Measurements from ENCODE around the gene RPL36. TPM values are rescaled to one million over a fixed set of nuclear protein-coding genes. Genes with fewer than 3 reads are reported as not detected.
"Not testable (repeated sequence)": the region's sequence is repeated elsewhere in the genome, so short reads cannot be mapped to it uniquely, and the experiment has no call there.

RPL36 gene
- total RNA-seq, 1 donor from 2014 or later, result 1,000 TPM

- peak overlapping the region; percentile 82 for H3K4me3 Mint-ChIP-seq
- no peaks in the 10 kb centered on the region for H3K9me3 Mint-ChIP-seq
- H3K36me3 Mint-ChIP-seq (ENCODE audit: low read depth), result peaks cover 12% of the 10 kb centered on the region
- H3K27me3 Mint-ChIP-seq (ENCODE audit: insufficient read depth), result peaks cover 3% of the 10 kb centered on the region
- intact Hi-C loops (cut with micrococcal nuclease), result loop anchor here (1.0 to 2.0 kb wide), 2 partner anchors 217 to 686 kb away; partner anchors contain the start of genes ALKBH7 and VMAC
- H3K4me1 Mint-ChIP-seq (ENCODE audit: low read depth), result peaks cover 6% of the 10 kb centered on the region
- DNase-seq (ENCODE audit: low spot score), result peak; percentile 98
- H3K27ac Mint-ChIP-seq, result peak overlapping the region; percentile 89
Observed at GRCh38 chr19:5686647-5687359, 3.3 kb upstream of the RPL36 start.

GRCh38 chr19:5687360-5688198 is 2.5 kb upstream of the RPL36 start:
- Mint-ChIP-seq H3K9me3 (no peaks in the 10 kb centered on the region), H3K27me3 (ENCODE audit: insufficient read depth) (no peaks in the 10 kb centered on the region), H3K4me1 (ENCODE audit: low read depth) (peaks cover 9% of the 10 kb centered on the region), H3K36me3 (ENCODE audit: low read depth) (peaks cover 19% of the 10 kb centered on the region), H3K27ac (no peak overlapping the region), H3K4me3 (peak overlapping the region; percentile 82)
- DNase-seq (ENCODE audit: low spot score), result no peak
- intact Hi-C loops (cut with micrococcal nuclease), result loop anchor here (1.0 to 2.0 kb wide), 2 partner anchors 217 to 685 kb away; partner anchors contain the start of genes ALKBH7 and VMAC

- Mint-ChIP-seq H3K36me3 (ENCODE audit: low read depth) (peaks cover 26% of the 10 kb centered on the region), H3K4me3 (peak overlapping the region; percentile 49), H3K27ac (peak overlapping the region; percentile 21)
- H3K9me3 Mint-ChIP-seq; DNase-seq (ENCODE audit: low spot score); H3K27me3 Mint-ChIP-seq (ENCODE audit: insufficient read depth); H3K4me1 Mint-ChIP-seq (ENCODE audit: low read depth); intact Hi-C loops (cut with micrococcal nuclease): not testable (repeated sequence)
Observed at GRCh38 chr19:5688262-5688881, 1.7 kb upstream of the RPL36 start.

- intact Hi-C loops (cut with micrococcal nuclease), result loop anchor here (1.0 kb wide), 3 partner anchors 11 to 99 kb away; partner anchors contain the start of genes CATSPERD, LONP1 and MICOS13
- no peaks in the 10 kb centered on the region for H3K9me3 Mint-ChIP-seq
- H3K27ac Mint-ChIP-seq, result peak overlapping the region; percentile 95
- peaks cover 9% of the 10 kb centered on the region for H3K4me1 Mint-ChIP-seq (ENCODE audit: low read depth)
- DNase-seq (ENCODE audit: low spot score), result no peak
- peak overlapping the region; percentile 99 for H3K4me3 Mint-ChIP-seq
- peaks cover 37% of the 10 kb centered on the region for H3K36me3 Mint-ChIP-seq (ENCODE audit: low read depth)
- H3K27me3 Mint-ChIP-seq (ENCODE audit: insufficient read depth), result no peaks in the 10 kb centered on the region
Observed at GRCh38 chr19:5690955-5691821, 1.1 kb downstream of the RPL36 start.

- H3K27me3 Mint-ChIP-seq (ENCODE audit: insufficient read depth), result no peaks in the 10 kb centered on the region
- H3K4me1 Mint-ChIP-seq (ENCODE audit: low read depth), result peaks cover 9% of the 10 kb centered on the region
- H3K9me3 Mint-ChIP-seq, result no peaks in the 10 kb centered on the region
- no peak for DNase-seq (ENCODE audit: low spot score)
- peaks cover 43% of the 10 kb centered on the region for H3K36me3 Mint-ChIP-seq (ENCODE audit: low read depth)
- peak overlapping the region; percentile 99 for H3K4me3 Mint-ChIP-seq
- intact Hi-C loops (cut with micrococcal nuclease), result no loop called here
- peak overlapping the region; percentile 65 for H3K27ac Mint-ChIP-seq
Observed at GRCh38 chr19:5691822-5692722, 2.0 kb downstream of the RPL36 start.

GRCh38 chr19:5692723-5693194 is 2.7 kb downstream of the RPL36 start:
- peak overlapping the region; percentile 99 for H3K4me3 Mint-ChIP-seq
- peaks cover 45% of the 10 kb centered on the region for H3K36me3 Mint-ChIP-seq (ENCODE audit: low read depth)
- H3K27ac Mint-ChIP-seq, result peak overlapping the region; percentile 65
- peaks cover 9% of the 10 kb centered on the region for H3K4me1 Mint-ChIP-seq (ENCODE audit: low read depth)
- no peaks in the 10 kb centered on the region for H3K9me3 Mint-ChIP-seq
- no peaks in the 10 kb centered on the region for H3K27me3 Mint-ChIP-seq (ENCODE audit: insufficient read depth)
- no peak for DNase-seq (ENCODE audit: low spot score)
- intact Hi-C loops (cut with micrococcal nuclease), result no loop called here

GRCh38 chr19:5693195-5694166 is 3.4 kb downstream of the RPL36 start:
- Mint-ChIP-seq H3K27ac (peak overlapping the region; percentile 65), H3K4me1 (ENCODE audit: low read depth) (peaks cover 9% of the 10 kb centered on the region), H3K9me3 (no peaks in the 10 kb centered on the region), H3K36me3 (ENCODE audit: low read depth) (peaks cover 45% of the 10 kb centered on the region), H3K27me3 (ENCODE audit: insufficient read depth) (no peaks in the 10 kb centered on the region), H3K4me3 (peak overlapping the region; percentile 99)
- intact Hi-C loops (cut with micrococcal nuclease), result no loop called here
- DNase-seq (ENCODE audit: low spot score), result no peak

- peaks cover 9% of the 10 kb centered on the region for H3K4me1 Mint-ChIP-seq (ENCODE audit: low read depth)
- intact Hi-C loops (cut with micrococcal nuclease), result no loop called here
- H3K9me3 Mint-ChIP-seq, result no peaks in the 10 kb centered on the region
- no peaks in the 10 kb centered on the region for H3K27me3 Mint-ChIP-seq (ENCODE audit: insufficient read depth)
- peak overlapping the region; percentile 63 for H3K27ac Mint-ChIP-seq
- H3K4me3 Mint-ChIP-seq, result no peak overlapping the region
- no peak for DNase-seq (ENCODE audit: low spot score)
- peaks cover 53% of the 10 kb centered on the region for H3K36me3 Mint-ChIP-seq (ENCODE audit: low read depth)
Observed at GRCh38 chr19:5694167-5694955, 4.3 kb downstream of the RPL36 start.

- DNase-seq (ENCODE audit: low spot score), result no peak
- Mint-ChIP-seq H3K4me3 (no peak overlapping the region), H3K27ac (no peak overlapping the region), H3K36me3 (ENCODE audit: low read depth) (peaks cover 53% of the 10 kb centered on the region), H3K4me1 (ENCODE audit: low read depth) (peaks cover 4% of the 10 kb centered on the region), H3K27me3 (ENCODE audit: insufficient read depth) (no peaks in the 10 kb centered on the region), H3K9me3 (no peaks in the 10 kb centered on the region)
- intact Hi-C loops (cut with micrococcal nuclease), result no loop called here
Observed at GRCh38 chr19:5694956-5695648, 5.0 kb downstream of the RPL36 start.

All from activated T-helper 1 cell treated with anti-CD3 and anti-CD28 coated beads, Interleukin-12 subunit alpha, Interleukin-12 subunit beta, Interleukin-2, Interleukin-4 antibody, amounts not matched to agents 30 ng/mL and 10 ng/mL and 1 ng/mL, durations not matched to agents 14 hours and 24 hours and 36 hours (primary cell).